Stimulated activated CD4-positive, alpha-beta T cell treated with anti-CD3 and anti-CD28 coated beads, Interleukin-4, amount 100 ng/mL, for 4 hours (primary cell): ENCODE data around the gene SH3BP1.

Experiments used
- DNase-seq, 2 experiments: peaks; one replicate each; pipeline ENCODE4 v3.0.0-alpha.2; 2020

The SH3BP1 gene

DNA sequence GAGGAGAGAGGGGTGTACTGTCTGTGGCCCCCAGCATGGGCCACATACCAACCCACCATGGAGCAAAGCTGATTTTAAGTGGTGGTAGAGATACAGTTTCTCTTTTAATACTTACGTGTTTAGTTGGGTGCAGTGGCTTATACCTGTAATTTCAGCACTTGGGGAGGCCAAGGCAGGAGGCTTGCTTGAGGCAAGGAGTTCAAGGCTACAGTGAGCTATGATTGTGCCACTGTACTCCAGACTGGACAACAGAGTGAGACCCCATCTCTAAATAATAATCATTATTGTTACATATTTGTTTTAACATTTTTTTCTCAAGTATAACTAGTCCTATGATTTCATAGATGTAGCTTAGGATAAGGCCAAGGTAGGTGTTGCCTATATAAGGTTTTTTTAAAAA, 22.0 kb upstream of the SH3BP1 start:
- no peak for DNase-seq

DNA sequence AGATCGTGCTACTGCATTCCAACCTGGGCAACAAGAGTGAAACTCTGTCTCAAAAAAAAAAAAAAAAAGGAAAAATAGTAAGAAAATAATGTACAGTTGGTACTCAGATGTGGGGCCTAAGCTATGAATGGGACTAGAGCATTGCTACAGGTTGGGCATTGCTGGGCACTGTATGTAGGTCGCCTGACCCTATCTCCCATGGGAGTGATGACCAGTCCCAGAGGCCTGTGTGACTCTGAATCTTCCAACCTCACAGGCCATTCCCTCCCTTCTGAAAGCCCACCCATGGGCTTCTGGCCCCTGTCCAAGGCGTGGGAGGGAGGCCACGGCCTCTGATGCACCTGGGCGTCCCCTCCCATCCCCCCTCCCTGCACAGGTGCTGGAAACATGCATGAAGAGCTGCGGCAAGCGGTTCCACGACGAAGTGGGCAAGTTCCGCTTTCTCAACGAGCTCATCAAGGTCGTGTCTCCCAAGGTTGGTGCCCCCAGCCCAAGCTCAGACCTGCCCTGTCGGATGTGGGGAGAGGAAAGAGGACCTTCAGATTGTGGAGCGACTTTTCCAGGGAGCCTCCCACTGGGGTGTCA, 21.3 kb upstream of the SH3BP1 start:
- no peak for DNase-seq

DNA sequence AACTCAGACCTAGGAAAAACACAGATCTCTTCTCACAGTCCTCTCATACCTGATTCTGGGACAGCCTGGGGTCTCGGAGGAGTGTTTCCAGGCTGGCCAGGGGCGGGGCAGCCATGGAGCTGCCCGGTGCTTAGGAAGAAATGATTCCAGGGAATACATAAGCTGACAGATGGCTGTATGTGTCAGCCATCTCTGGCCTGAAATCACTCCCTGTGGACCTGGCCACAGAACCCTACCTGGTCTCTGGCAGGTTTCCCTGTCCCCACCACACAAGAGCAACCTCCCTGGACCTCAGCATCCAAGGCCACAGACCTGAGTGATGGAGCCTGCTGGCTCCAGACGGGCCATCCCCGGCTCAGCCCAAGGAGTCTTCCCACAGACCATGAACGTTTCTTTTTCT, 20.8 kb upstream of the SH3BP1 start:
- DNase-seq = no peak

DNA sequence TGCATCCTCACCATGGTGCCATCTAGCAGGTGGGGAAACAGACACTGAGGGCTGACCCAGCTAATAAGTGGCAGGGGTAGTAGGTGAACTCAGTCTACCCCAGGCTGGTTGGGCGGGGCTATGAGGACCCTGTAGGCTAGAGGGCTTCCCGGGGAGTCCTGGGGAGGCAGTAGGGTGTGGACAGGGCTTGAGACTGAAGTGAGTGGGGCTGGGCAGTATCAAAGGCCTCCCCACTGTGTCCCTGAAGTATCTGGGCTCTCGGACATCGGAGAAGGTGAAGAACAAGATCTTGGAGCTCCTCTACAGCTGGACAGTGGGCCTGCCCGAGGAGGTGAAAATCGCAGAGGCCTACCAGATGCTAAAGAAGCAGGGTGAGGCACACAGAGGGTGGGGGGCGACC, 19.5 kb upstream of the SH3BP1 start:
- no peak for DNase-seq

DNA sequence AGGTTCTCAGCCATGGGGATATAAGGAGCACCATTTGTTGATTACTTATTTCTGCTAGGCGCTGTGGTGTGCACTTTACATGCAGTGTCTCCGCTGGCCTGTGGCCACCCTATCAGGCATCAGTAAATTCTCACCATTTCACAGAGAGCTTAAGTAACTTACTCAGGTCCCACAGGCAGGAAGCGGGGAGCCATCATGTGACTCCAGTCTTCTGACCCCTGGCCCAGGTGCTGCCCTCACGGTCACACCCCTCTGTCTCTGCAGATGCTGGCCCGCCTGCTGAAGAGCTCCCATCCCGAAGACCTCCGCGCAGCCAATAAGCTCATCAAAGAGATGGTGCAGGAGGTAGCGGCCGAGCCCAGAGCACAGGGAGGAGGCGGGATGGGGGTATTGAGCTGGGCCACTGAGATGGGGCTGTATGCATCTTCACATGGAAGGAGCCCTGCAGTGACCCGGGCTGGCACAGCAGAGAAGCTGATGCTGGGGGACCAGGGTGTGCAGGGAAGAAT, 18.1 kb upstream of the SH3BP1 start:
- no peak for DNase-seq

DNA sequence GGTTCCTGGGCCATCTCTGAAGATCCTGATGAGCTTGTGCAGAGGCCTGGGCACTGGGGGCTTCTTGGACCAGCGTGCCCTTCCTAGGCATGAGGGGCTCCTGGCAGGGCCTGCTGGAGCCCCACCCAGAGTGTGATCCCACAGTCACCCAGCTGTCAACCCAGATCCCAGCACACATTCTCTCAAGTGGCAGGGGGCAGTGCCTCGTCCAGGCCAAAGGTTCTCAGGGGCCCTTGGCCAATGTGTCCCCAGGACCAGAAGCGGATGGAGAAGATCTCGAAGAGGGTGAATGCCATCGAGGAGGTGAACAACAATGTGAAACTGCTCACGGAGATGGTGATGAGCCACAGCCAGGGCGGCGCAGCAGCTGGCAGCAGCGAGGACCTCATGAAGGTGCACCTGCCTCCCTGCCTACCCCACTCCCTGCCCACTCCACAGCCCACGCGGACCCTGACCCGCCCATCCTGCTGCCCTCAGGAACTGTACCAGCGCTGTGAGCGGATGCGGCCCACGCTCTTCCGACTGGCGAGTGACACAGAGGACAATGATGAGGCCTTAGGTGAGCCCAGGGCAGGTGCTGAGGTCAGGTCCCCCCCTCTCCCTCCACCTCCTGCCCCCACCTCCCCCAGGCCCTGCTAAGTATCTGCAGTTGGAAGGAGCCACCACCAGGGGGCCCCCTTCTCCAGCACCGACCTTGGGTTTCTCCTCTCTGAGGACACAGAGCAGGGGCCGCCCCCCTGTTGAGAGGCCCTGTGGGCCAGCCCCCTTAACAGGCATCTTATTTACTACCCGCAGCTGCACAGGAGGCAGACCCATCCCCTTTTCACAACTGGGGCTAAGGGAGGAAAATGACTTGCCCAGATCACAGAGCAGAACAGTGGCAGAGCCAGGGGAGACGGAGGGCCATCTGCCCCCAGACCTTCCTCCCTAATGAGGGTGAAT, 16.1 kb upstream of the SH3BP1 start:
- DNase-seq = peak; percentile 65 to 71

DNA sequence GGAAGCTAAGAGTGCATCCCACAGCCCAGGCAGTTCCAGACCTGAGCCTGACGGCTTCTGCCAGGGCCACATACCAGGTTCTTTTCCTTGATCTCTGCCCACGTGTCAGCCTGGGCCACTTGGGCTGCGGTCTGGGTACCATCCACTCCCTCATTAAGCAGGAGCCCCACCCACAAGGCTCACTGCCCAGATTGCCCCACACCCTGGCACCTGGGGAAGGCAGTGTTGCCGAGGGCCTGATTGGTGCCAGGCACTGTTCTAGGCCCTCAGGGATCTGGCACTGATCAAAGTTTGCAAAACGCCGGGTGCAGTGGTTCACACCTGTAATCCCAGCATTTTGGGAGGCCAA, 15.5 kb upstream of the SH3BP1 start:
- DNase-seq = no peak

DNA sequence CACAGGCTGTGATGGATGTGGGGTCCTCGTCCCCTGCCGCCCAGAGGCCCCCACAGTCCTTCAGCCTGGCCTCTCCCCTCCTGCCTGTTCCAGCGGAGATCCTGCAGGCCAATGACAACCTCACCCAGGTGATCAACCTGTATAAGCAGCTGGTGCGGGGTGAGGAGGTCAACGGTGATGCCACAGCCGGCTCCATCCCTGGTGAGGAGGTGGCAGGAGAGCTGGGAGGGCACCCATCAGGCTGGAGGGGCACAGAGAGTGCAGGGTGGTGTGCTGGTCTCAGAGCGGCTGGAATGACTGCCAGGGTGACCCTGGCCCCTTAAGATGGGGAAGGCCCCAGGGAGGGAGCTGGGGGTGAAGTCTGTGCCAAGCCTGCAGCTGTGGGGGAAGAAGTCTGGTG, 14.6 kb upstream of the SH3BP1 start:
- DNase-seq = no peak

DNA sequence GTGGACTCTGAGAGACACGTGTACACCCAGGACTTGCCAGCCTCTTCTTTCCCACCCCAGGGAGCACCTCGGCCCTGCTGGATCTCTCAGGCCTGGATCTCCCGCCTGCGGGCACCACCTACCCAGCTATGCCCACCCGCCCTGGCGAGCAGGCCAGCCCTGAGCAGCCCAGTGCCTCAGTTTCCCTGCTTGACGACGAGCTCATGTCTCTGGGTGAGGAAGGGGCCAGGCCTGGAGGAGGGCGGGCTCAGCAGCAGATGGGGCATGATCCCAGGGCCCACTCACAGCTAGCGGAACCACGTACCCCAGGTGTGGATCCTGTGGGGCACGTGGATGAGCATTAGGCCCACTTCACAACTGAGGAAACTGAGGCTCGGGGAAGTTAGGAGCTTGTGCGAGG, 13.7 kb upstream of the SH3BP1 start:
- DNase-seq = no peak

DNA sequence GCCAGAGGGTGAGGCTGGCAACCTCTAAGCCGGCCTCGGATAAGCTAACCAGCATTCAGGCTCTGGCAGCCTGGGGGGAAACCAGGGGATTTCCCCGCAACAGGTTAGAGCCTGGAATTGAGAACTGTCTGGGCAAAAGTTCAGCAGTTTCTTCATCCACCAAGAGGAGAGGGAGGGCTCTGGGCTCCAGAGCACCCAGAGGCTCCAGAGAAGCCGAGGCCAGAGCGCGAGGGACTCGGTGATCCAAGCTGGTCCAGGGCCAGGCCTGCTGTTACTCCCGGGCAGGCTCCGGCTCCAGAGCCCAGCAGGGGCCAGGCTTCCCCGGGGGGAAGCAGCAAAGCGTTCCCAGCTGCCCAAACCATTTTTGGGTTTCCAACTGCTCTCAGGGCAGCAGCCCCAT, 13.3 kb upstream of the SH3BP1 start:
- no peak for DNase-seq

DNA sequence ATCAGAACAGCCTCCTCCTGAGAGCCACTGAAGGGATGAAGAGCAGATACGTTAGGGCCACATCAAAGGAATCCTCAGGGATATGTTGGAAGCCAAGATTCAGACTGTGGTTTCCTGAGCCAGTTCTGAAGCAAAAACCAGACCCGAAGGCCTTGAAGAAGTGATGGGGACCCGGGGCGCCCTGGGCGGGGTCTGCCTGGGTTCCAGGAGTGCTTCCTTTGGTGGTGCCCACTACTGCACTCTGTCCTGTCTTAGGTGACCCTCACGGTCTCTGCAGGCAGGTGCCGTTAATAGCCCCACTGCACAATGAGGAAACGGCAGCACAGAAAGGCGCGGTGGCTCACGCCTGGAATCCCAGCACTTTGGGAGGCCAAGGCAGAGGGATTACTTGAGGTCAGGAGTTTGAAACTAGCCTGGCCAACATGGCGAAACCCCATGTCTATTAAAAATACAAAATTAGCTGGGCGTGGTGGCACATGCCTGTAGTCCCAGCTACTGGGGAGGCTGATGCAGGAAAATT, 12.9 kb upstream of the SH3BP1 start:
- no peak for DNase-seq

DNA sequence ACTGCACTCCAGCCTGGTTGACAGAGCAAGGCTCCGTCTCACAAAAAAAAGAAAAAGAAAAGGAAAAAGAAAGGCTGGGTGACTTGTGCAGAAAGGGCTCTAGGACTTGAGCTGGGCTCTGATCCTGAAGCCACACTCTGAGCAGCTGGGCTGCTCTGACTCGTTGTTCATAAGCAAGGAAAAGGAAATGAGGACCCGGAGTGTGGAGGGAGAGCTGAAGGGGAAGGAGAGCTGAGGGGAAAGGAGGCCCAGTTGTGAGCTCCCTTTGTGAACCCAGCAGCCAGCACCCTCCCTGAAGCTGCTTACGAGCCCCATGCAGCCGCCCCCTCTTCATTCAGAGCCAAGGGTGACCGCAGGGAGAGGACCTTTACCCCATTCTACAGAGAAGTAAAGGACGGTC, 12.3 kb upstream of the SH3BP1 start:
- no peak for DNase-seq

DNA sequence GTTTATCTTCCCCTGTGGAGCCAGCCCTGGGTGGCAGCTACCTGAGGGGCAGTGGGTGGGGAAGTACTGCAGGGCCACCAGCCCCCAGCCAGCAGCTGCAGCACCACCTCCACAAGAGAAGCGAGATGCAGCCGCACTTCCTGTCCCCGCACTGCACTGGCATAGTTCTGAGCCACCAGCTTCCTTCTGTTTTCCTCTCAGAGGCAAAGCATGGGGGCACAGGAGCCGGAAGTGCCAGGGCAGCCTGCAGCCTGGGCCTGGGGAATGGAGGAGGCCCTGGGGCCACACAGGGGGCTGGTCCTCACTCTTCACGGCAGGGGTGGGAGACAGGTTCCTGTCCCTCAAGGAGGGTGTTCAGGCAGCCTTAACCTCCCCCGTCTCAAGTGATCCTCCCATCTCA, 11.9 kb upstream of the SH3BP1 start:
- peak; percentile 38 to 46 for DNase-seq

DNA sequence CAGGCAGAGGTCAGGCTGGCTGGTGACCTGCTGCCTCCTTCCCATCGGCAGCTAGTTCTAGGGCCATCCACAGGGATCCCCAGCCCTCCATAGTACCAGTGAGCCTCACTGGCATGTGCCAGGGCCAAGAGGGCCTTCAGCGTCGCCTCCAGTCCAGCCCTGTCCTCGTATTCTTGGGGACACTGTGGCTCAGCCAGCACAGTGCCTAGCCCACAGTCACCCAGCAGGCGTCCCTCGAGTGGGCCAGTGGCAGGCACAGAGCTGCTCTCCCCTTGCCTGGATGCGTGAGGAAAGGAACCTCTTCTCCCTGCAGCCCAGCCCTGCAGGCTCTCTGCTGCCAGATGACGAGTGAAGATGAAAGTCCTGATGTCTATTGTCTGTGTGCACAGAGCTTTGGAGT, 10.6 kb upstream of the SH3BP1 start:
- DNase-seq = no peak

DNA sequence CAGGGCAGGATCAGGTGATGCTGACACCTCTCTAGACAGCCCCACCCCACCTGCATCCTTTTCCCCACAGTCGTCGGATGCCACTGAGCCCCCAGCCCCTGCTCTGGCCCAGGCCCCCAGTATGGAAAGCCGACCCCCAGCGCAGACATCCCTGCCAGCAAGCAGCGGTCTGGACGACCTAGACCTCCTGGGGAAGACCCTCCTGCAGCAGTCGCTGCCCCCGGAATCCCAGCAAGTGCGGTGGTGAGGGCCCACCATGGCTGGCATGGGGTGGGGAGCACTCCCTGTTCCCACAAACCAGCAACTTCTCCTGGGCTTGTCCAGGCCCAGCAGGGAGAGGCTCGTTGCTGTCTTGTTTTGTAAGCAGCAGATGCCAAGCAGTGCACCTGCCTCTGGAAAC, 9.5 kb upstream of the SH3BP1 start:
- no peak for DNase-seq

DNA sequence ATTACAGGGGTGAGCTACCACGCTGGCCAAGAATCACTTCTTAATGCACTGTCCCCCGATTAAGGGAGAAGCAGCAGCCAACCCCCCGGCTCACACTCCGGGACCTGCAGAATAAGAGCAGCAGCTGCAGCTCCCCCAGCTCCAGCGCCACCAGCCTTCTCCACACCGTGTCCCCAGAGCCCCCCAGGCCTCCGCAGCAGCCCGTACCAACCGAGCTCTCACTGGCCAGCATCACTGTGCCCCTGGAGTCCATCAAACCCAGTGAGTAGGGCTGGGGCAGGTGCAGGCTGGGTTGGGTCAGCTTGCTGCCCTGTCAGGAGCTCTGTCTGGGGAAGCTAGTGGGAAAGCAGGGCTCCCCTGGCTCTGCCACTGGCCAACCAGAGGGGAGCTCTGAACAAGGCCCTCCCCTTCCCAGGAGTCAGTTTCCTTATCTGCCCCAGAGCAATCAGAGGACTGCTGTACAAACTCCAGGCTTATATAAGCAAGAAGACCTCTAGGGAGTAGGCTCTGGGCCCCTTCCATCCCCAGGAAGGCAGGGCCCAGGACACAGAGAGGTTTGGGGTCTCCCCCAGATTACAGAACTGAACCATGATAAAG, 8.5 kb upstream of the SH3BP1 start:
- no peak for DNase-seq

DNA sequence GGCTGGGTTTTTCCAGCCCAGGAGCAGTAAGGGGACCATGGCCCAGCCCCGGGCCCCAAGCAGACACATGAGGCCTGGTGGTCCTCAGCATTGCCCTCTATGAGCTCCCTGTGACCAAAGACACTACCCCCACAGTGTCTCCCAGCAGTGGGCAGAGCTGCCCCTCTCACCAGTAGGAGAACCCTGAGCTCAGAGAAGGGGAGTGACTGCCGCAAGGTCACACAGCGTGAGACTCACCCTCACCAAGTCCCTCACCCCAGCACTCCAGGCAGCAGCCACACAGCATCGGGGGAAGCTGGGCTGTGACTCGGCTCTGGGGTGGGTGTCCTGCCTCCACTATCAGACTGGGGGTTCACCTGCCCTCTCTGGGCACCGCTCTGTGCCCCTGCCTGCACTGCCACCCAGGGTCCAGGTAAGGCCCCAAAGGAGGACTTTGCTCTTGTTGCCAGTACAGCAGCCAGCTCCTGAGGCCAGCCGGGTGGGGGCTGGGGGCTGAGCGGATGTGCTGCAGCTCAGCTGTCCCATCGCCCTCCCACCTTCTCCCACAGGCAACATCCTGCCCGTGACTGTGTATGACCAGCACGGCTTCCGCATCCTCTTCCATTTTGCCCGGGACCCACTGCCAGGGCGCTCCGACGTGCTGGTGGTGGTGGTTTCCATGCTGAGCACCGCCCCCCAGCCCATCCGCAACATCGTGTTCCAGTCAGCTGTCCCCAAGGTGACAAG, 7.9 kb upstream of the SH3BP1 start:
- no peak for DNase-seq

DNA sequence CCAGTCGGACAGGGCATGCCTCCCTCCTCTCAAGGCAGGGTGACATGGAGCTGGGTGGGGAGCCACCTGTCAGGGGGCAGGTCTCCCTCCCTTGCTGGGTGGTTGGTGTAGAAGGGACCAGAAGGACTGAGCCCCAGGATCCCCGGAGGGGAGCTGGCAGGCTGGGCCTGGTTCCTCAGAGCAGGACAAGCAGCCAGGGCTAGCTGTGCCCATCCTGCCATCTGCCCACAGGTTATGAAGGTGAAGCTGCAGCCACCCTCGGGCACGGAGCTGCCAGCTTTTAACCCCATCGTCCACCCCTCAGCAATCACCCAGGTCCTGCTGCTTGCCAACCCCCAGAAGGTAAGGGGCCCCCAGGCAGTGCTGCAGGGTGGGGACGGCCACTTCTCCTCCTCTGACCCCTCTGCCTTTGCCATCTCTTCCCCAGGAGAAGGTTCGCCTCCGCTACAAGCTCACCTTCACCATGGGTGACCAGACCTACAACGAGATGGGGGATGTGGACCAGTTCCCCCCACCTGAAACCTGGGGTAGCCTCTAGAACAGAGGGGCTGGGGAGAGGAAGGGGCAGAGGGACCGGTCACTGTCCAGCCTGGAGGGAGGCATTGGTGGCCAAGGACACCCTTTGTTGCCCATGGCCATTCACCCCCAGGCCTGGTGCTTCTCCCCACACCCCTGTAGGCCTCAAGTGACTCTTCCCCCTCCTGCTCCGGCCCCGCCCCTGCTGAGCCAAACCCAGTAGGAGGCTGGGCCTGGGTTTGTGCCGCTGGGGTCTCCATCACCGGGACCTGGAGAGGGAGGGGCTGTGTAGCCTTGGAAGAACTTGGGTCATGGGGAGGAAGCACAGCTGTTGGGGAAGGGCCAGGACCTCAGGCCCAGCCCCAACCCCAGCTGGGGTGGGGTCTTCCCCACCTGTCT, 7.0 kb upstream of the SH3BP1 start:
- no peak for DNase-seq

DNA sequence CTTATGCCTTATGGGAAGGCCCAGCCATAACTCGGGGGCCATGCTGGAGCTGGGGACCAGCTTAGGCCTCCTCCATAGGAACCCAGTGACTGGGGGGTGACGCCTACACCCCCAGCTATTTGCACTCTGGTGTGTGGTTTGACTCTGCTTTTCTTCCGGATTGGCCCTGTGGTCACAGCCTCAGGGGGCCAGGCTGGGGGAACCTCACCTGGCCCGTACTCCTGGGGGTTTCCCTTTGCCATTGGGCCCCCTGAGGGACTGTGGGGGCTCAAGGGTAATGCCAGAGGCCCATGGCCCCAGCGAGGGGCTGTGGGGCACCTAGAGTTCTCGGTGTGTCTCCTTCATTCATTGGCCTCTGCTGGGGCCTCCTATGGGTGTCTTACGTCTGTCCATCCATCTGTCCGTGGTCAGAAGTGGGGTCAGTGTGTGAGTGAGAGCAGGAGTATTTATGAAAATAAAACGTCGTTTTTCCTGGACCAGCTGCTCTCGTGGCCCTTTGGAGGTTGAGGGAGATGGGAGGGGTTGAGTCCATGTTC, 6.3 kb upstream of the SH3BP1 start:
- DNase-seq = no peak

DNA sequence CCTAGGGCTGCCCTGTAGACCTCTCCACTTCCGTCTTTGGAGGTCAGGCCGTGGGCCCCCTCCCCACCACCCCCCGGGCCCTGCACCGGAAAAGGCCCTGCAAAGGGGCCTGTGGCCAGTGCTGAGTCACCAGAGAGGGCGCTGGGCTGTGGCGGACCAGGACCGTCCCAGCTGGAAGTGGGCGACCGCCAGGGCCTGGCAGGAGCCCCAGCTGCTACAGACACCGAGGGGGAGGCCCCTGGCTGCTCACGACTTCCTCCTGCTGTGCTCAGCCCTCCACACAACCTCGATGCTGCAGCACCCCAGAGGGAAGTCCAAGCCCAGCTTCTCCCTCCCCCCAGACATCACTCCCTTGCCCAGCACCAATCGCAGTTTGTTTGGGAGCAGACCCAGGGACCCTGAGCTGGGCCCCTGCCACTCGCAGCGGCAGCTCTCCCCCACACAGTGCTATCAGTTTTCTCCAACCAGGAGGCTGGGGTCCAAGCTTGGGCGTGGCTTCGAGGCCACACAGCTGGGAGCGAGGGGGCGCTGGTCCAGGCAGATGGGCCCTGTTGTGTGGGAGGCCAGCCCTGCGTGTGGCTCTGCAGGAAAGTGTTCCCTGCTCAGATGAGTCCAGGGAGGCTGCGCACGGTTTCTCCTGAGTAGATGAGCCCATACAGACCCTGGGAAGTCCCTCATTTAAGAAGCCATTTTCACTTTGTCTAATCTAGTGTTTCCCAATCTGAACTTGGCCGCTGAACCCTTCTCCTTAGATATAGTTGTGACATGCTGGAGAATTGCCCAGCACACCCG, 5.6 kb upstream of the SH3BP1 start:
- peak; percentile 26 to 46 for DNase-seq

DNA sequence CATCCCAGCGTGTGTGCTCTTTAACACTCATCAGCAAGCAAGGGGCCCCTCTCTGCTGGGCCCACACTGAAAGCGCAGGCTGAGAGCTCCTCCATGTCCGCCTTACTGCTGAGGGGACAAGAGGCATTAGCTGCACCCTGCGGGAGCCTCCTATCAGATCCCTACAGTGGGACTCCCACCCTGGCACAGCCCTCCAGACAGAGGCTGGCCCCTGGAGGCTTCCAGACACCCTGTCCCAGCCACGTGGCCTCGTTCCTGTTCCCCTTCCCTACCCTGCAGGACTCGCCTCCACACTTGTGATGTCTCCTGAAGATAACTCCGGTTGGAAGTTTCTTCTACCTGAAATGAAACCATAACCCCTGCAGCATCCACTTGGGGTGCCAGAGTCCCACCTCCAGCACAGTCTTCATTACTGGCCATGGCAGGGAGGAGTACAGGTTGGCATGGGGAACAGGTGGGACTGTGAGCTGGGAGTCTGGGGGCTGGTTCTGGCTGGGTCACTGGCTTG, 5.0 kb upstream of the SH3BP1 start:
- DNase-seq = no peak
